HEK293 (cell line): ENCODE measurements around the gene TOR1AIP2.
"Not testable (repeated sequence)": the region's sequence is repeated elsewhere in the genome, so short reads cannot be mapped to it uniquely, and the experiment has no call there.

Source experiments
- CTCF ChIA-PET: fragments of 350-600 bp; formaldehyde crosslinking; extraction: SDS; loops from one replicate; lab custom pipeline; 2021; ENCODE audit warnings: antibody characterized with exemption; lab: Yijun Ruan, JAX
- POLR2A ChIA-PET: fragments of 300-600 bp; formaldehyde crosslinking; extraction: SDS; loops from one replicate; lab custom pipeline; 2020; ENCODE audit warnings: antibody characterized with exemption, inconsistent platforms; lab: Yijun Ruan, JAX
- H3K27ac ChIP-seq: fragments of 200-500 bp; sonication (Bioruptor generic); 2 replicates; pipeline ENCODE4 v1.5.1; 2014; ENCODE audit warnings: low read depth, low read length, control low read depth, inconsistent platforms; ENCODE audit errors: extremely low read depth
- H3K36me3 ChIP-seq, 2 experiments: fragments of 200-500 bp in 1 of 2; sonication (Bioruptor generic) in 1 of 2; 1 replicate in 1 of 2; 2 replicates in 1 of 2; pipeline ENCODE4 v1.5.1; 2014 to 2017; ENCODE audit warnings: inconsistent platforms in 2 of 2, low read length in 2 of 2; ENCODE audit not compliant: control insufficient read depth in 2 of 2, insufficient read depth in 1 of 2
- H3K4me1 ChIP-seq: fragments of 200-500 bp; sonication (Bioruptor generic); 2 replicates; pipeline ENCODE4 v1.5.1; 2014; ENCODE audit warnings: mild to moderate bottlenecking, low read length, inconsistent platforms; ENCODE audit not compliant: control insufficient read depth, insufficient read depth
- H3K4me3 ChIP-seq: 2 replicates; pipeline ENCODE4 v1.5.1; 2011; ENCODE audit warnings: low read depth, mild to moderate bottlenecking, control low read depth, low read length, moderate library complexity
- H3K9me3 ChIP-seq: fragments of 200-500 bp; sonication (Bioruptor generic); 2 replicates; pipeline ENCODE4 v1.5.1; 2014; ENCODE audit warnings: low read depth, low read length, inconsistent platforms; ENCODE audit not compliant: control insufficient read depth, insufficient read depth
- HOXD13 ChIP-seq: sonication (generic); formaldehyde crosslinking; IDR thresholded peaks from 2 replicates; pipeline ENCODE4 v1.8.0; 2022; ENCODE audit warnings: missing genetic modification reagents, borderline replicate concordance
- KLF8 ChIP-seq: fragments of 450-650 bp; formaldehyde crosslinking; IDR thresholded peaks from 2 replicates; pipeline ENCODE4 v1.5.1; 2016; ENCODE audit warnings: missing biosample characterization, missing genetic modification characterization
- MZF1 ChIP-seq: fragments of 450-650 bp; formaldehyde crosslinking; IDR thresholded peaks from 2 replicates; pipeline ENCODE4 v1.5.1; 2017; ENCODE audit warnings: missing biosample characterization, missing genetic modification characterization, borderline replicate concordance
- PBX3 ChIP-seq: sonication (generic); formaldehyde crosslinking; IDR thresholded peaks from 2 replicates; pipeline ENCODE4 v1.8.1; 2022; ENCODE audit warnings: mild to moderate bottlenecking, moderate library complexity, missing genetic modification reagents
- PRDM1 ChIP-seq: fragments of 450-650 bp; formaldehyde crosslinking; IDR thresholded peaks from 2 replicates; pipeline ENCODE4; 2016; ENCODE audit warnings: missing biosample characterization, missing genetic modification characterization
- SALL2 ChIP-seq: fragments of 450-650 bp; formaldehyde crosslinking; IDR thresholded peaks from 2 replicates; pipeline ENCODE4 v1.5.0; 2017; ENCODE audit warnings: missing biosample characterization, mild to moderate bottlenecking, missing genetic modification characterization, borderline replicate concordance
- YY1 ChIP-seq: fragments of 450-650 bp; formaldehyde crosslinking; IDR thresholded peaks from 2 replicates; pipeline ENCODE4 v1.5.1; 2018; ENCODE audit warnings: missing biosample characterization, missing genetic modification characterization
- ZBTB1 ChIP-seq: fragments of 450-650 bp; formaldehyde crosslinking; IDR thresholded peaks from 2 replicates; pipeline ENCODE4 v1.5.1; 2016; ENCODE audit warnings: missing biosample characterization, missing genetic modification characterization
- ZBTB44 ChIP-seq: fragments of 450-650 bp; IDR thresholded peaks from 2 replicates; pipeline ENCODE4 v1.5.1; 2018; ENCODE audit warnings: missing biosample characterization, mild to moderate bottlenecking, missing genetic modification characterization
- ZBTB48 ChIP-seq: fragments of 450-650 bp; formaldehyde crosslinking; IDR thresholded peaks from 2 replicates; pipeline ENCODE4 v1.5.1; 2016; ENCODE audit warnings: missing biosample characterization, missing genetic modification characterization
- ZNF112 ChIP-seq: fragments of 450-650 bp; formaldehyde crosslinking; IDR thresholded peaks from 2 replicates; pipeline ENCODE4 v1.5.0; 2017; ENCODE audit warnings: missing biosample characterization, missing genetic modification characterization
- ZNF202 ChIP-seq: fragments of 450-650 bp; formaldehyde crosslinking; IDR thresholded peaks from 2 replicates; pipeline ENCODE4 v1.5.1; 2016; ENCODE audit warnings: missing biosample characterization, missing genetic modification characterization, borderline replicate concordance
- ZNF211 ChIP-seq: fragments of 450-650 bp; formaldehyde crosslinking; IDR thresholded peaks from 2 replicates; pipeline ENCODE4 v1.5.1; 2016; ENCODE audit warnings: low read depth, missing biosample characterization, missing genetic modification characterization
- ZNF221 ChIP-seq: fragments of 450-650 bp; formaldehyde crosslinking; IDR thresholded peaks from 2 replicates; pipeline ENCODE4 v1.5.1; 2017; ENCODE audit warnings: missing biosample characterization, missing genetic modification characterization, borderline replicate concordance
- ZNF223 ChIP-seq: fragments of 450-650 bp; formaldehyde crosslinking; IDR thresholded peaks from 2 replicates; pipeline ENCODE4 v1.5.1; 2016; ENCODE audit warnings: missing biosample characterization, missing genetic modification characterization
- ZNF248 ChIP-seq: fragments of 450-650 bp; formaldehyde crosslinking; IDR thresholded peaks from 2 replicates; pipeline ENCODE4 v1.5.1; 2017; ENCODE audit warnings: missing biosample characterization, missing genetic modification characterization
- ZNF302 ChIP-seq: fragments of 450-650 bp; formaldehyde crosslinking; IDR thresholded peaks from 2 replicates; pipeline ENCODE4 v1.5.1; 2016; ENCODE audit warnings: missing biosample characterization, missing genetic modification characterization, low read depth
- ZNF510 ChIP-seq: fragments of 450-650 bp; formaldehyde crosslinking; IDR thresholded peaks from 2 replicates; pipeline ENCODE4 v1.5.1; 2018; ENCODE audit warnings: mild to moderate bottlenecking, missing genetic modification characterization, missing biosample characterization; ENCODE audit not compliant: insufficient replicate concordance
- ZNF521 ChIP-seq: fragments of 450-650 bp; formaldehyde crosslinking; IDR thresholded peaks from 2 replicates; pipeline ENCODE4 v1.5.1; 2017; ENCODE audit warnings: missing biosample characterization, mild to moderate bottlenecking, missing genetic modification characterization
- ZNF658 ChIP-seq: fragments of 450-650 bp; formaldehyde crosslinking; IDR thresholded peaks from 2 replicates; pipeline ENCODE4; 2016; ENCODE audit warnings: missing biosample characterization, missing genetic modification characterization
- ZNF660 ChIP-seq: fragments of 450-650 bp; IDR thresholded peaks from 2 replicates; pipeline ENCODE4 v1.5.1; 2018; ENCODE audit warnings: missing biosample characterization, mild to moderate bottlenecking, missing genetic modification characterization
- ZNF776 ChIP-seq: fragments of 450-650 bp; formaldehyde crosslinking; IDR thresholded peaks from 2 replicates; pipeline ENCODE4 v1.5.0; 2017; ENCODE audit warnings: missing biosample characterization, missing genetic modification characterization, borderline replicate concordance
- ZNF777 ChIP-seq: fragments of 450-650 bp; formaldehyde crosslinking; IDR thresholded peaks from 2 replicates; pipeline ENCODE4 v1.5.1; 2017; ENCODE audit warnings: missing biosample characterization, missing genetic modification characterization, borderline replicate concordance
- ZNF785 ChIP-seq: fragments of 450-650 bp; formaldehyde crosslinking; IDR thresholded peaks from 2 replicates; pipeline ENCODE4 v1.5.1; 2016; ENCODE audit warnings: missing biosample characterization, missing genetic modification characterization
- ZNF837 ChIP-seq: fragments of 450-650 bp; formaldehyde crosslinking; IDR thresholded peaks from 2 replicates; pipeline ENCODE4 v1.5.1; 2016; ENCODE audit warnings: missing biosample characterization, missing genetic modification characterization
- ZSCAN30 ChIP-seq: fragments of 450-650 bp; IDR thresholded peaks from 2 replicates; pipeline ENCODE4 v1.5.1; 2018; ENCODE audit warnings: missing biosample characterization, mild to moderate bottlenecking, missing genetic modification characterization, moderate library complexity
- ZXDB ChIP-seq: fragments of 450-650 bp; formaldehyde crosslinking; IDR thresholded peaks from 2 replicates; pipeline ENCODE4 v1.5.1; 2016; ENCODE audit warnings: missing biosample characterization, missing genetic modification characterization

Gene TOR1AIP2

GRCh38 chr1:179857009-179857408, 20.6 kb downstream of the TOR1AIP2 start:
- H3K36me3 ChIP-seq = peaks cover 19 to 61% of the 10 kb centered on the region in 2 experiments
- ChIA-PET POLR2A (no interaction called here), CTCF (no interaction called here)
- H3K4me1 ChIP-seq = no peaks in the 10 kb centered on the region
- TF ChIP-seq ZBTB1 (tag by site-specific recombination) (no peak), YY1 (tag by site-specific recombination) (no peak), ZNF223 (tag by site-specific recombination) (no peak), PBX3 (CRISPR knock-in tag) (no peak), ZNF660 (no peak), ZNF658 (tag by site-specific recombination) (no peak), ZNF211 (tag by site-specific recombination) (no peak), KLF8 (no peak), PRDM1 (tag by site-specific recombination) (no peak)
- no peaks in the 10 kb centered on the region for H3K9me3 ChIP-seq
- no peak overlapping the region for H3K27ac ChIP-seq
- H3K4me3 ChIP-seq = no peak overlapping the region

GRCh38 chr1:179856296-179856695, 21.3 kb downstream of the TOR1AIP2 start:
- TF ChIP-seq ZNF777 = no peak
- no peak for TF ChIP-seq ZNF785
- TF ChIP-seq ZSCAN30 (tag by site-specific recombination) = no peak
- TF ChIP-seq ZNF221 (tag by site-specific recombination) = no peak
- TF ChIP-seq ZNF202 (tag by site-specific recombination) = no peak
- TF ChIP-seq MZF1 (tag by site-specific recombination) = no peak
- TF ChIP-seq ZNF776 (tag by site-specific recombination) = no peak
- no peaks in the 10 kb centered on the region for H3K4me1 ChIP-seq
- H3K36me3 ChIP-seq = peaks cover 26 to 61% of the 10 kb centered on the region in 2 experiments
- H3K9me3 ChIP-seq = no peaks in the 10 kb centered on the region
- no peak overlapping the region for H3K27ac ChIP-seq
- no peak overlapping the region for H3K4me3 ChIP-seq
- ChIA-PET CTCF (no interaction called here), POLR2A (no interaction called here)

GRCh38 chr1:179855831-179856230, 21.8 kb downstream of the TOR1AIP2 start:
- H3K4me3 ChIP-seq, POLR2A ChIA-PET, H3K9me3 ChIP-seq, H3K27ac ChIP-seq, H3K4me1 ChIP-seq: not testable (repeated sequence)
- peaks cover 30 to 63% of the 10 kb centered on the region in 2 experiments for H3K36me3 ChIP-seq
- CTCF ChIA-PET = interaction anchor here (0.7 to 1.2 kb wide), 2 partner anchors 41 to 323 kb away, joined by 4 read pairs; no protein-coding TSS in a partner anchor

- ChIA-PET CTCF (interaction anchor here (0.6 to 2.3 kb wide), 6 partner anchors 12 to 647 kb away, joined by 3 to 10 read pairs (median 4); no protein-coding TSS in a partner anchor), POLR2A (interaction anchor here (0.5 to 0.6 kb wide), 2 partner anchors 10 to 369 kb away, joined by 3 read pairs; no protein-coding TSS in a partner anchor)
- TF ChIP-seq ZNF510 = no peak
- TF ChIP-seq SALL2 (tag by site-specific recombination) = no peak
- TF ChIP-seq ZBTB44 (tag by site-specific recombination) = no peak
- TF ChIP-seq ZNF248 = no peak
- no peak for TF ChIP-seq HOXD13 (CRISPR knock-in tag)
- TF ChIP-seq ZNF837 (tag by site-specific recombination) = no peak
- TF ChIP-seq ZXDB (tag by site-specific recombination) = no peak
- TF ChIP-seq ZNF302 = no peak
- TF ChIP-seq ZNF521 = no peak
- TF ChIP-seq ZNF112 (tag by site-specific recombination) = no peak
- TF ChIP-seq ZBTB48 (tag by site-specific recombination) = no peak
- H3K9me3 ChIP-seq = no peaks in the 10 kb centered on the region
- peaks cover 43 to 68% of the 10 kb centered on the region in 2 experiments for H3K36me3 ChIP-seq
- no peak overlapping the region for H3K27ac ChIP-seq
- H3K4me3 ChIP-seq = no peak overlapping the region
- no peaks in the 10 kb centered on the region for H3K4me1 ChIP-seq
Measured at GRCh38 chr1:179853102-179853501, 24.5 kb downstream of the TOR1AIP2 start.
